HT1080 (cell line): ENCODE results near the gene SNUPN. TPM values are rescaled to one million over a fixed set of nuclear protein-coding genes. Genes with fewer than 3 reads are reported as not detected.
"Not testable (repeated sequence)": the region's sequence is repeated elsewhere in the genome, so short reads cannot be mapped to it uniquely, and the experiment has no call there.

Source experiments
- DNase-seq: peaks from one replicate; pipeline ENCODE4 v3.0.0-alpha.2; 2015; ENCODE audit warnings: low read depth
- total RNA-seq: library from RNA; depleted of rRNA; stranded (reverse); fragments of >200 nt; shearing (Covaris generic); gene quantifications from 2 replicates; pipeline ENCODE4 v1.2.3, GENCODE V29; 2014; rRNA removed

The SNUPN gene
- total RNA-seq, 1 experiment from 2014 or later = 39.4 TPM

GRCh38 chr15:75583701-75584100 lies 41.8 kb downstream of the SNUPN start:
- no peak for DNase-seq

- not testable (repeated sequence) for DNase-seq
These were observed 42.6 kb downstream of the SNUPN start for GRCh38 chr15:75582943-75583342.

- DNase-seq = peak; percentile 77
These were observed 46.3 kb downstream of the SNUPN start, which contains the start of gene PTPN9 for GRCh38 chr15:75578948-75579920. Gene PTPN9 (minus strand): TSS chr15:75579315. CDS start chr15:75578776, 539 bp downstream.

GRCh38 chr15:75578173-75578947 lies 47.2 kb downstream of the SNUPN start:
- no peak for DNase-seq

GRCh38 chr15:75577401-75578172 lies 47.9 kb downstream of the SNUPN start:
- no peak for DNase-seq

- no peak for DNase-seq
These were observed 51.7 kb downstream of the SNUPN start for GRCh38 chr15:75573648-75574384.

- no peak for DNase-seq
These were observed 55.2 kb downstream of the SNUPN start for GRCh38 chr15:75570126-75570845.

GRCh38 chr15:75565062-75565970 lies 60.2 kb downstream of the SNUPN start:
- DNase-seq = no peak

- no peak for DNase-seq
These were observed 63.6 kb downstream of the SNUPN start for GRCh38 chr15:75561888-75562287.

- not testable (repeated sequence) for DNase-seq
These were observed 66.2 kb downstream of the SNUPN start for GRCh38 chr15:75559360-75559759.

GRCh38 chr15:75558955-75559354 lies 66.6 kb downstream of the SNUPN start:
- DNase-seq = not testable (repeated sequence)

- DNase-seq = peak; percentile 12
These were observed 70.8 kb downstream of the SNUPN start for GRCh38 chr15:75554717-75555116.

- no peak for DNase-seq
These were observed 71.9 kb downstream of the SNUPN start for GRCh38 chr15:75553659-75554058.

- DNase-seq = no peak
These were observed 74.4 kb downstream of the SNUPN start for GRCh38 chr15:75551091-75551490.

Other genes with a start within 250 kb of the SNUPN start
- 25.6 and 34.2 TPM in 2 replicates for gene SIN3A, start 174.0 kb downstream of the SNUPN start, total RNA-seq
- gene PTPN9, start 46.4 kb downstream of the SNUPN start, total RNA-seq = 24.0 and 28.3 TPM in 2 replicates
- 189 and 195 TPM in 2 replicates for gene IMP3, start 14.5 kb upstream of the SNUPN start, total RNA-seq
- 9.4 and 11.3 TPM in 2 replicates for gene SNX33, start 22.2 kb upstream of the SNUPN start, total RNA-seq
- 15.4 and 16.9 TPM in 2 replicates for gene CSPG4, start 87.1 kb upstream of the SNUPN start, total RNA-seq
- gene UBE2Q2, start 217.7 kb upstream of the SNUPN start, total RNA-seq = 16.1 and 16.3 TPM in 2 replicates